Activated CD8-positive, alpha-beta memory T cell treated with anti-CD3 and anti-CD28 coated beads, Interleukin-2, amount 10 ng/mL, durations not matched to agents 7 days and 5 days (primary cell): ENCODE data around the gene NEK11. TPM values are rescaled to one million over a fixed set of nuclear protein-coding genes. Genes with fewer than 3 reads are reported as not detected.

Source experiments
- ATAC-seq: fragments of 150-1000 bp; cut with Tn5 transposase; one replicate; pipeline ENCODE4 v1.10.0; 2021; ENCODE audit warnings: moderate library complexity
- CTCF ChIA-PET: fragments of 350-600 bp; sonication (Branson Sonifier 250); formaldehyde crosslinking; loops from one replicate; lab custom pipeline; 2021; ENCODE audit warnings: antibody characterized with exemption; lab: Charles Lee
- DNase-seq: peaks from one replicate; pipeline ENCODE4 v3.0.0-alpha.2; 2020
- H3K27ac Mint-ChIP-seq: one replicate; pipeline ENCODE4 v1.8.0; 2021; ENCODE audit warnings: mild to moderate bottlenecking, mixed read lengths
- H3K27me3 Mint-ChIP-seq: one replicate; pipeline ENCODE4 v1.8.0; 2021; ENCODE audit warnings: mixed read lengths
- H3K36me3 Mint-ChIP-seq: one replicate; pipeline ENCODE4 v1.8.0; 2021; ENCODE audit warnings: mild to moderate bottlenecking, mixed read lengths
- H3K4me1 Mint-ChIP-seq: one replicate; pipeline ENCODE4 v1.8.0; 2021; ENCODE audit warnings: mixed read lengths
- H3K4me3 Mint-ChIP-seq: one replicate; pipeline ENCODE4 v1.8.0; 2021; ENCODE audit warnings: mild to moderate bottlenecking, moderate library complexity, mixed read lengths
- H3K9me3 Mint-ChIP-seq: one replicate; pipeline ENCODE4 v1.8.0; 2022; ENCODE audit warnings: low read depth, mixed read lengths
- total RNA-seq, 2 experiments: library from RNA; stranded (reverse); gene quantifications; one replicate each; pipeline ENCODE4 v1.2.3, GENCODE V29; 2021

Gene NEK11
- total RNA-seq, 2 experiments from 2014 or later = 0.96 to 1.3 TPM

- H3K36me3 Mint-ChIP-seq = no peaks in the 10 kb centered on the region
- DNase-seq (peak; percentile 82), ATAC-seq (peak; percentile 99)
- H3K27me3 Mint-ChIP-seq = no peaks in the 10 kb centered on the region
- CTCF ChIA-PET = interaction anchor here (1.0 kb wide), 2 partner anchors 9 to 1243 kb away, joined by 3 read pairs; partner anchors contain the start of gene DNAJC13
- H3K4me3 Mint-ChIP-seq = no peak overlapping the region
- H3K27ac Mint-ChIP-seq = peak overlapping the region; percentile 67
- peaks cover 26% of the 10 kb centered on the region for H3K4me1 Mint-ChIP-seq
- H3K9me3 Mint-ChIP-seq = peaks cover 3% of the 10 kb centered on the region
Observed at GRCh38 chr3:131174752-131175151, 148.1 kb downstream of the NEK11 start.

- Mint-ChIP-seq H3K36me3 (peaks cover 2% of the 10 kb centered on the region), H3K4me3 (no peak overlapping the region), H3K4me1 (peaks cover 17% of the 10 kb centered on the region), H3K9me3 (peaks cover 6% of the 10 kb centered on the region), H3K27me3 (no peaks in the 10 kb centered on the region), H3K27ac (no peak overlapping the region)
- DNase-seq = no peak
- CTCF ChIA-PET = no interaction called here
- no peak for ATAC-seq
Observed at GRCh38 chr3:131178710-131179375, 152.2 kb downstream of the NEK11 start.

- CTCF ChIA-PET = interaction anchor here (0.8 kb wide), 1 partner anchor 16 kb away, joined by 3 read pairs; no protein-coding TSS in a partner anchor
- H3K4me1 Mint-ChIP-seq = no peaks in the 10 kb centered on the region
- H3K27me3 Mint-ChIP-seq = no peaks in the 10 kb centered on the region
- H3K27ac Mint-ChIP-seq = no peak overlapping the region
- H3K36me3 Mint-ChIP-seq = no peaks in the 10 kb centered on the region
- no peak overlapping the region for H3K4me3 Mint-ChIP-seq
- ATAC-seq (no peak), DNase-seq (no peak)
- no peaks in the 10 kb centered on the region for H3K9me3 Mint-ChIP-seq
Observed at GRCh38 chr3:131192701-131193100, 166.0 kb downstream of the NEK11 start.

GRCh38 chr3:131193641-131194238, 167.1 kb downstream of the NEK11 start:
- Mint-ChIP-seq H3K4me3 (no peak overlapping the region), H3K9me3 (no peaks in the 10 kb centered on the region), H3K27me3 (no peaks in the 10 kb centered on the region), H3K36me3 (no peaks in the 10 kb centered on the region), H3K4me1 (no peaks in the 10 kb centered on the region), H3K27ac (no peak overlapping the region)
- CTCF ChIA-PET = no interaction called here
- no peak for ATAC-seq
- no peak for DNase-seq

- CTCF ChIA-PET = no interaction called here
- no peaks in the 10 kb centered on the region for H3K36me3 Mint-ChIP-seq
Observed at GRCh38 chr3:131194816-131195215, 168.1 kb downstream of the NEK11 start.

GRCh38 chr3:131200636-131201199, 174.0 kb downstream of the NEK11 start:
- no peak for DNase-seq
- Mint-ChIP-seq H3K4me1 (no peaks in the 10 kb centered on the region), H3K4me3 (no peak overlapping the region), H3K36me3 (peaks cover 1% of the 10 kb centered on the region), H3K27ac (no peak overlapping the region), H3K9me3 (peaks cover 4% of the 10 kb centered on the region), H3K27me3 (no peaks in the 10 kb centered on the region)
- ATAC-seq = no peak
- CTCF ChIA-PET = no interaction called here

More at GRCh38 chr3:131194816-131195215, 168.1 kb downstream of the NEK11 start:
- H3K9me3 Mint-ChIP-seq = no peaks in the 10 kb centered on the region
- DNase-seq = no peak
- H3K4me1 Mint-ChIP-seq = no peaks in the 10 kb centered on the region
- H3K27me3 Mint-ChIP-seq = no peaks in the 10 kb centered on the region
- no peak overlapping the region for H3K27ac Mint-ChIP-seq
- no peak overlapping the region for H3K4me3 Mint-ChIP-seq
- ATAC-seq = no peak

GRCh38 chr3:131216330-131216729, 189.7 kb downstream of the NEK11 start:
- no peak for ATAC-seq
- CTCF ChIA-PET = no interaction called here
- no peak overlapping the region for H3K4me3 Mint-ChIP-seq
- no peaks in the 10 kb centered on the region for H3K9me3 Mint-ChIP-seq
- H3K36me3 Mint-ChIP-seq = no peaks in the 10 kb centered on the region
- DNase-seq = no peak
- no peaks in the 10 kb centered on the region for H3K27me3 Mint-ChIP-seq
- no peak overlapping the region for H3K27ac Mint-ChIP-seq
- H3K4me1 Mint-ChIP-seq = peaks cover 5% of the 10 kb centered on the region

GRCh38 chr3:131216801-131217200, 190.1 kb downstream of the NEK11 start:
- ATAC-seq (no peak), DNase-seq (no peak)
- H3K36me3 Mint-ChIP-seq = no peaks in the 10 kb centered on the region
- H3K27me3 Mint-ChIP-seq = no peaks in the 10 kb centered on the region
- peaks cover 5% of the 10 kb centered on the region for H3K4me1 Mint-ChIP-seq
- CTCF ChIA-PET = no interaction called here
- H3K9me3 Mint-ChIP-seq = no peaks in the 10 kb centered on the region
- H3K4me3 Mint-ChIP-seq = no peak overlapping the region
- no peak overlapping the region for H3K27ac Mint-ChIP-seq

- H3K27ac Mint-ChIP-seq = no peak overlapping the region
- H3K27me3 Mint-ChIP-seq = no peaks in the 10 kb centered on the region
- no peak overlapping the region for H3K4me3 Mint-ChIP-seq
- H3K4me1 Mint-ChIP-seq = peaks cover 5% of the 10 kb centered on the region
- CTCF ChIA-PET = no interaction called here
- no peak for DNase-seq
- H3K9me3 Mint-ChIP-seq = no peaks in the 10 kb centered on the region
- ATAC-seq = no peak
- H3K36me3 Mint-ChIP-seq = no peaks in the 10 kb centered on the region
Observed at GRCh38 chr3:131217296-131217741, 190.6 kb downstream of the NEK11 start.

- Mint-ChIP-seq H3K27ac (no peak overlapping the region), H3K36me3 (no peaks in the 10 kb centered on the region), H3K4me1 (peaks cover 8% of the 10 kb centered on the region), H3K27me3 (no peaks in the 10 kb centered on the region), H3K4me3 (no peak overlapping the region), H3K9me3 (no peaks in the 10 kb centered on the region)
- no peak for ATAC-seq
- CTCF ChIA-PET = no interaction called here
- DNase-seq = no peak
Observed at GRCh38 chr3:131218196-131218595, 191.5 kb downstream of the NEK11 start.

- H3K27me3 Mint-ChIP-seq = no peaks in the 10 kb centered on the region
- no peak overlapping the region for H3K4me3 Mint-ChIP-seq
- H3K4me1 Mint-ChIP-seq = peaks cover 8% of the 10 kb centered on the region
- CTCF ChIA-PET = interaction anchor here (1.0 kb wide), 1 partner anchor 39 kb away, joined by 3 read pairs; no protein-coding TSS in a partner anchor
- H3K27ac Mint-ChIP-seq = no peak overlapping the region
- no peaks in the 10 kb centered on the region for H3K9me3 Mint-ChIP-seq
- H3K36me3 Mint-ChIP-seq = no peaks in the 10 kb centered on the region
- DNase-seq (no peak), ATAC-seq (no peak)
Observed at GRCh38 chr3:131221731-131222130, 195.1 kb downstream of the NEK11 start.

- CTCF ChIA-PET = no interaction called here
- DNase-seq (no peak), ATAC-seq (no peak)
- Mint-ChIP-seq H3K9me3 (no peaks in the 10 kb centered on the region), H3K4me1 (peaks cover 8% of the 10 kb centered on the region), H3K27ac (no peak overlapping the region), H3K27me3 (no peaks in the 10 kb centered on the region), H3K36me3 (no peaks in the 10 kb centered on the region), H3K4me3 (no peak overlapping the region)
Observed at GRCh38 chr3:131222599-131222998, 195.9 kb downstream of the NEK11 start.

GRCh38 chr3:131223373-131224289, 197.0 kb downstream of the NEK11 start:
- no peak for DNase-seq
- H3K27me3 Mint-ChIP-seq = no peaks in the 10 kb centered on the region
- H3K27ac Mint-ChIP-seq = no peak overlapping the region
- no peak for ATAC-seq
- H3K4me1 Mint-ChIP-seq = peaks cover 8% of the 10 kb centered on the region
- no peaks in the 10 kb centered on the region for H3K9me3 Mint-ChIP-seq
- H3K4me3 Mint-ChIP-seq = no peak overlapping the region
- H3K36me3 Mint-ChIP-seq = no peaks in the 10 kb centered on the region
- CTCF ChIA-PET = no interaction called here
